Fibroblast of skin of scalp (primary cell): ENCODE measurements around the gene ZBTB8OS.
A peak's percentile ranks its signal among the peaks of the same experiment; 100 is the strongest.
"Not testable (repeated sequence)": the region's sequence is repeated elsewhere in the genome, so short reads cannot be mapped to it uniquely, and the experiment has no call there.

Source experiments
- DNase-seq: peaks from one replicate; pipeline ENCODE4 v3.0.0-alpha.2; 2013

The ZBTB8OS gene

GRCh38 chr1:32647308-32648134, 2.8 kb downstream of the ZBTB8OS start:
- DNase-seq: no peak

GRCh38 chr1:32644426-32644825, 5.9 kb downstream of the ZBTB8OS start:
- DNase-seq: no peak

GRCh38 chr1:32642292-32642827, 8.0 kb downstream of the ZBTB8OS start:
- not testable (repeated sequence) for DNase-seq

- peak; percentile 90 for DNase-seq
These were observed 10.8 kb downstream of the ZBTB8OS start for GRCh38 chr1:32639489-32640075.

DNA sequence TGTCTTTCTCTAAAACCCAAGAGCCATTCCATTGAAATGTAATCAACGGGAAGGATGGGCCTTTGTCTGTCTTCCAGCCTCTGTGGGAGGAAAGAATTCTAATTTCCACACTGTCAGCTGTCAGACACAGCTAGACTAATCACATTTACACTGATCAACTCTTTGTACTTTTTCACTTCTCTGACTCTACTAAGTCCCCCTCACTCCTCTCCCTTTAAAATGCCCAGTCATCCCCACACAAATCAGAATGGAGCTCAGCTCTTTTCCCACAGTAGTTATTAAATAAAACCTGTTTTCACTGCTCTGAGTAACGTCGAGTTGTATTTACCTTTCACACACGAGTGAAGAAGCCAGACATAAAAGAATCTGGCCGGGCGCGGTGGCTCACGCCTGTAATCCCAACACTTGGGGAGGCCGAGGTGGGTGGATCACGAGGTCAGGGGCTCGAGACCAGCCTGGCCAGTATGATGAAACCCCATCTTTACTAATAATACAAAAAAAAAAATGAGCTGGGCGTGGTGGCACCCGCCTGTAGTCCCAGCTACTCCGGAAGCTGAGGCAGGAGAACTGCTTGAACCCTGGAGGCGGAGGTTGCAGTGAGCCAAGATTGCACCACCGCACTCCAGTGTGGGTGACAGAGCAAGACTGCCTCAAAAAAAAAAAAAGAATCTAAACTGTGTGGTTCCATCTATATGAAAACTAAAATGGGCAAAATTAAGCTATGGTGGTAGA, 13.3 kb downstream of the ZBTB8OS start:
- no peak for DNase-seq

DNA sequence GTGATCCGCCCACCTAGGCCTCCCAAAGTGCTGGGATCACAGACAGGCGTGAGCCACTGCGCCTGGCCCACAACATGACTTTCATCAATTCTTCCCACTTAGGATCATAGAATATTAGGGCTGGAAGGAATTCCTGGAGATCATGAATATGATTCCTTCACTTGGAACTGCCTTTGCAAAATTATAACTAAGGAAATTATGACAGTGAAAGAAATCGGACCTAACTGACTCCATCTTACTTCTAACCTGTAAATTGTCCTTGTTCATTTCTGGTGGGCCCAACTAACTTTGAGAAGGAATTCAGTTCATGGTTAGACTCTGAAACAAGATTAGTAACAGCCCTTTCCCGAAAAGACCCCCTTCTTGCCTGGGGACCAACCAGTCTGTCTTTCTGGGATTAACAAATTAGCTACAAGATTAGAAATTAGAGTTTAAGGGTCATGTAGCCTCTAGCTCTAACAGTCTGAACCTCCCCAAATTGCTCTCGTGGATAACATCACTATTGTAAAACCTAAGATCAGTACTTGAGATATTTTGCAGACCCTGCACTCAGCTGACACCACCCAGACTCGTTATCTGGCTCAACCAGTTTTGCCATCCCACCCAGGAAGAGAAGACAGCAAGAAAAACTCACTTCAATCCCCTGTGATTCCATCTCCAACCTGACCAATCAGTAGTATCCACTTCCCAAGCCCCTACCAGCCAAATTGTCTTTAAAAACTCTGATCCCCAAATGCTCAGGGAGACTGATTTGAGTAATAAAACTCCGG, 14.7 kb downstream of the ZBTB8OS start:
- no peak for DNase-seq

- DNase-seq: no peak
These were observed 17.5 kb downstream of the ZBTB8OS start for GRCh38 chr1:32632829-32633228.

GRCh38 chr1:32630173-32630572, 20.2 kb downstream of the ZBTB8OS start:
- not testable (repeated sequence) for DNase-seq

DNA sequence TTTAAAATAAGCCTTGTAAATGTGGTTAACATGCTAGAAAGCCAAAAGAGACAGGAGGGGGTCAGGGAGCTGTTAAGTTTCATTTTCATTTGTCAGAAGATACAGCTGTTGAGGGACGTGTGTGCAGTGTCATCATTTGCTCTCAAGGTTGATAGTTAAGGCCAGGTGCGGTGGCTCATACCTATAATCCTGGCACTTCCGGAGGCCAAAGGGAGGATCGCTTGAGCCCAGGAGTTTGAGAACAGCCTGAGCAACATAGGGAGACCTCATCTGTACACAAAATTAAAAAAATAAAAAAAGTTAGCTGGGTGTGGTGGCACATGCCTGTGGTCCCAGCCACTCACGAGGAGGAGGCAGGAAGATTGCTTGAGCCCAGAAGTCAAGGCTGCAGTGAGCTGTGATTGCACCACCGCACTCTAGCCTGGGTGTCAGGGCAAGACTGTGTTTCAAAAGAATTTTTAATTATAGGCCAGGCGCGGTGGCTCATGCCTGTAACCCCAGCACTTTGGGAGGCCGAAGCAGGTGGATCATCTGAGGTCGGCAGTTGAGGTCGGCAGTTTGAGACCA, 22.7 kb downstream of the ZBTB8OS start:
- DNase-seq: peak; percentile 38

GRCh38 chr1:32626176-32626575, 24.2 kb downstream of the ZBTB8OS start:
- no peak for DNase-seq

DNA sequence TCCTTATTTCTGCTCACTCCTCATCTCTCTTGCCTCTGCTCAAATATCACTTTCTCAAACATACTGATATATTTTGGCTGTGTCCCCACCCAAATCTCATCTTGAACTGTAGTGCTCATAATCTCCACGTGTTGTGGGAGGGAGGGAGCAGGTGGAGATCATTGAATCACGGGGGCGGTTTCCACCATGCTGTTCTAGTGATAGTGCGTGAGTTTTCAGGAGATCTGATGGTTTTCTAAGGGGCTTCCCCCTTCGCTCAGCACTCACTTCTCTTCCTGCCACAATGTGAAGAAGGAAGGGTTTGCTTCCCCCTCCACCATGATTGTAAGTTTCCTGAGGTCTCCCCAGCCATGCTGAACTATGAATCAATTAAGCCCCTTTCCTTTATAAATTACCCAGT, 26.6 kb downstream of the ZBTB8OS start:
- no peak for DNase-seq

DNA sequence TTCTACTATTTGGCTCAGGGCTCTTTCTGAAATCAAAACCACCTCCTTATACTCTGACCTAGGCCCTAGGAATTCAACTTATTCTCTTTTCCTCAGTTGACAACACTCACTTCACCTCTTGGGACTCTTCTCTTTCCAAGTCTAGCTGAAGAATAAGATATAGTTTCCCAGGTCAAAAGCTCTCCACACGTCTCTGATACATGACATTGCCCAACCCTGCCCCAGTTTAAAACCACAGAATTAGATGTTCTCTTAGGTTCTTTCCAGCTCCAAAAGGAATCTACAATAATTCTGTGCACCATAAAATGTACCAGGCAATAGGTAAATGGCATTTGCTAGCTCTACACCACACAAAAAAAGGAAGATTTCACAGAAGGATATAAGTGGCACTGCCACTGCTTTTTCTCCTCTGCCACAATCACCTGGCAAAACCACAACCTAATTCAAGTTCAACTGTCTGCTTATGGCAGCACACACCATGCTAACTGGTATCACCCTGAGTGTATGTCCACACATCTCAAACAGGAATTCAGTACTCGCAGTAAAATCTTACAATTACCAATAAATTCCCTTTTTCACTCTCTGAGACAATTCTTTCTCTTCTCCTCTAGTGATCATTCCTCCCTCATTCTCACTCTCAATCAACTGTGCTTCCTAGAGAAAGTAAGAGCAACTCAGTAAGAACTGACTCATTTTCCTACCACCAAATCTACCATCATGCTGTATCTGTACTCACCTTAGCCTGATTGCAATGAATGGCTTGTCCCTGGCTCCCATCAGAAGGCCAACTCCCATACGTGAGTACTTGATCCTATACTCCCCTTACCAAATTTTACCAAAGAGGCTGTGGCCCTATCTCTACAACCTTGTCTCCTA, 27.3 kb downstream of the ZBTB8OS start:
- no peak for DNase-seq

- DNase-seq: no peak
These were observed 28.1 kb downstream of the ZBTB8OS start for GRCh38 chr1:32622205-32622604.

DNA sequence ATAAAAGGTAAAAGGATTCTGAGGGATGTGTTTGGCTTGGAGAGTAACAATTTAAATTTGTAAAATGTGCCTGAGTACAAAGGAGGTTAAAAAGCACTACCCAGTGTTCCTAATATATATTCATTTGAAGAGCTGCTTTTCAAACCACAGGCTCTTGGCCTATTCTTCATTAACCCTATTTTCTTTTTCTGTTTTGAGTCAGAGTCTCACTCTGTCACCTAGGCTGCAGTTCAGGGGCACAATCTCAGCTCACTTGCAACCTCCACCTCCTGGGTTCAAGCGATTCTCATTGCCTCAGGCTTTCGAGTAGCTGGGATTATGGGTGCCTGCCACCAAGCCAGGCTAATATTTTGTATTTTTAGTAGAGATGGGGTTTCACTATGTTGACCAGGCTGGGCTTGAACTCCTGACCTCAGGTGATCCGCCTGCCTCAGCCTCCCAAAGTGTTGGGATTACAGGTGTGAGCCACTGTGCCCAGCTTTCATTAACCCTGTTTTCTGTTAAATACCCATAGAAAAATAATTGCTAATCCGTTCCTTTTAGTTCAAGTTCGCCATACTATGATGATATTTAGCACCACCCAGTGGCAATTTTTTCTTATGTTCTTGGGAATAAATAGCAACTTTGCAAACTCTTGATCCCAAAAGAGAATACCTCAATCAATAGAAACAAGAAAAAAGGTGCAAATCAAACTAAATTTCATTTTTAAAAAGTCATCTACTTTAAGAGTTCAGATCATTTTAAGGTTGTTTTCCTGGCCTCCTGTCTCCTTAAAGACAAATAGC, 30.5 kb downstream of the ZBTB8OS start:
- no peak for DNase-seq

DNA sequence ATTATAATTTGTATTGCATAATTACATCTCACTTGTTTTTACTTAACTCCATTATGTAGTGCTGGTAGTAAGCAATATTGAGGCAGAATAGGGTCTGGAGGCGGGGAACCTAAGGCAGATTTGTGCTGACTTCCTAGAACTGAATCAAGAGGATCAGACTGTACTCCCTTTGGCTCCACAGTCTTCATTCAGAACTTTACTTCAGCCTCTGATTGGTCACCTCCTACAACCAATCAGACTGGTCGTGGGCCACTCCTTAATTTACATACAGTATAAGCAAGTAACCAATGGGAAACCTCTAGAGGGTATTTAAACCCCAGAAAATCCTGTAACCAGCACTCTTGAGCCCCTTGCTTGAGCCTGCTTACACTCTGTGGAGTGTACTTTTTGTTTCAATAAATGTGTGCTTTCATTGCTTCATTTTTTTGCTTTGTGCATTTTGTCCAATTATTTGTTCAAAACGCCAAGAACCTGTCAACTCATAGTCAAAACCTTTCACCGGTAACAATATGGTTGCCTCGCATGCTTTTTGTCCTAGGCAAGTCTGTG, 31.6 kb downstream of the ZBTB8OS start:
- DNase-seq: no peak

- DNase-seq: no peak
These were observed 36.9 kb downstream of the ZBTB8OS start for GRCh38 chr1:32613472-32613871.

- DNase-seq: peak; percentile 77
These were observed 38.0 kb downstream of the ZBTB8OS start for GRCh38 chr1:32612189-32612881.

DNA sequence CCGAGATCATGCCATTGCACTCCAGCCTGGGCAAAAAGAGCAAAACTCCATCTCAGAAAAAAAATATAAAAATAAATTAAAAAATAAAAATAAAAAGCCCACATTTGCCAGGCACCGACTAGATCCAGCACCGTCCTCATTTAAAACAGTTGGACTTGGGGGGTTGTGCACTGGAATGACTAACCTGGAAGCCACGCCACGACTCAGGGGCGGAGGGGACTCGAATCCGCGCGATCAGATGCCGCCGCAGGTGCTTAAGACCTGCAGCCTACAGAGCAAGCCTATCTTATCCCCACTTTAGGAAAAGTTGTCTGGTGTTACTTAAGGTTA, 38.5 kb downstream of the ZBTB8OS start:
- DNase-seq: no peak

DNA sequence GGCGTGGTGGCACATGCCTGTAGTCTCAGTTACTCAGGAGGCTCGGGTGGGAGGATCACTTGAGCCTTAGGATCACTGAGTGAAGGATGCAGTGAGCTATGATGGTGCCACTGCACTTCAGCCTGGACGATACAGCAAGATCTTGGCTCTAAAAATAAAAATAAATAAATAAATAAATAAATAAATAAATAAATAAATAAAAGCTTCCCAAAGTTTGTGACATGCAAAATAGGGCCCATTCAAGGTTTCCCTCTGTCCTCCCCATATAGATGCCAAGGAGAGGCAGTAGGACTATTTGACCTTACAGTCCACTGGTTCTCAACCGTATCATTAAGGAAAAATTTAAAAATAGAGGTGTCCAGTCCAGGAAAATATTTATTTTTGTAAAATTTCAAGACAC, 41.2 kb downstream of the ZBTB8OS start:
- no peak for DNase-seq
